Peyer's patch (tissue), 4 donors: ENCODE data around the gene RYR1. TPM values are rescaled to one million over a fixed set of nuclear protein-coding genes. Genes with fewer than 3 reads are reported as not detected.
"Not testable (repeated sequence)": the region's sequence is repeated elsewhere in the genome, so short reads cannot be mapped to it uniquely, and the experiment has no call there.

ENCODE experiments used
- DNase-seq, 3 donors: peaks; one replicate each; pipeline ENCODE4 v3.0.0-alpha.2; 2017 to 2019
- H3K27ac ChIP-seq, 4 donors: fragments of 200-600 bp; sonication (generic); one replicate each; pipeline ENCODE4 v1.5.1; 2016 to 2019
- H3K27me3 ChIP-seq, 2 donors: fragments of 200-600 bp; sonication (generic); one replicate each; pipeline ENCODE4 v1.5.1; 2019
- H3K36me3 ChIP-seq, 3 donors: fragments of 200-600 bp; sonication (generic); one replicate each; pipeline ENCODE4 v1.5.1; 2016 to 2019
- H3K4me1 ChIP-seq, 4 donors: fragments of 200-600 bp; sonication (generic); one replicate each; pipeline ENCODE4 v1.5.1; 2016 to 2019
- H3K4me3 ChIP-seq, 4 donors: fragments of 200-600 bp; sonication (generic); 1 replicate in 3 of 4; 2 replicates in 1 of 4; pipeline ENCODE4 v1.5.1; 2016 to 2019; ENCODE audit warnings: mild to moderate bottlenecking in 1 of 4
- H3K9me3 ChIP-seq, 4 donors: fragments of 200-600 bp; sonication (generic); one replicate each; pipeline ENCODE4 v1.5.1; 2016 to 2019; ENCODE audit warnings: mild to moderate bottlenecking in 1 of 4
- CTCF ChIP-seq, 6 experiments: fragments of 450-650 bp in 4 of 6; fragments of 200-600 bp in 2 of 6; sonication (generic) in 1 of 6; IDR thresholded peaks; one replicate each; pipeline ENCODE4 v1.5.1; 2017 to 2019; ENCODE audit warnings: antibody characterized with exemption in 6 of 6, mild to moderate bottlenecking in 3 of 6, moderate library complexity in 1 of 6
- POLR2A ChIP-seq, 2 donors: fragments of 450-650 bp; IDR thresholded peaks; one replicate each; pipeline ENCODE4 v1.5.1; 2017; ENCODE audit warnings: antibody characterized with exemption in 2 of 2, mild to moderate bottlenecking in 2 of 2, moderate library complexity in 2 of 2
- total RNA-seq, 4 donors: library from RNA; depleted of rRNA; stranded (reverse); fragments of >200 nt; gene quantifications; one replicate each; pipeline ENCODE4 v1.1.0, GENCODE V29; 2016

RYR1 gene
- total RNA-seq, 4 donors from 2014 or later: 0.35 to 4.6 (median 3.4) TPM

- H3K27ac ChIP-seq: no peak overlapping the region
- peak in 2 of 3 donors; percentile 57 to 64 for DNase-seq
- no peaks in the 10 kb centered on the region for H3K36me3 ChIP-seq
- TF ChIP-seq POLR2A (IDR thresholded peaks at IDR 0.05): no peak
- no peak for TF ChIP-seq CTCF (IDR thresholded peaks at IDR 0.05)
- peaks cover 0 to 4% (median 0%) of the 10 kb centered on the region in 4 donors for H3K4me1 ChIP-seq
- peak overlapping the region in 1 of 4 donors; percentile 17 for H3K4me3 ChIP-seq
- H3K27me3 ChIP-seq: no peaks in the 10 kb centered on the region
- H3K9me3 ChIP-seq: no peaks in the 10 kb centered on the region
Measured at GRCh38 chr19:38596057-38596981, 162.8 kb downstream of the RYR1 start.

- Histone ChIP-seq H3K4me3 (no peak overlapping the region), H3K27ac (no peak overlapping the region), H3K9me3 (no peaks in the 10 kb centered on the region), H3K4me1 (peaks cover 0 to 4% (median 0%) of the 10 kb centered on the region in 4 donors), H3K36me3 (no peaks in the 10 kb centered on the region), H3K27me3 (no peaks in the 10 kb centered on the region)
- no peak for TF ChIP-seq POLR2A (IDR thresholded peaks at IDR 0.05)
- no peak for TF ChIP-seq CTCF (IDR thresholded peaks at IDR 0.05)
- DNase-seq: no peak
Measured at GRCh38 chr19:38597075-38597474, 163.6 kb downstream of the RYR1 start.

- Histone ChIP-seq H3K4me1 (peaks cover 0 to 4% (median 0%) of the 10 kb centered on the region in 4 donors), H3K27ac (no peak overlapping the region), H3K27me3 (no peaks in the 10 kb centered on the region), H3K36me3 (no peaks in the 10 kb centered on the region), H3K4me3 (no peak overlapping the region), H3K9me3 (no peaks in the 10 kb centered on the region)
- no peak for TF ChIP-seq POLR2A (IDR thresholded peaks at IDR 0.05)
- TF ChIP-seq CTCF (IDR thresholded peaks at IDR 0.05): no peak
- no peak for DNase-seq
Measured at GRCh38 chr19:38599722-38600121, 166.2 kb downstream of the RYR1 start.

GRCh38 chr19:38602856-38603255 is 169.4 kb downstream of the RYR1 start:
- H3K27me3 ChIP-seq, H3K27ac ChIP-seq, H3K4me3 ChIP-seq, H3K36me3 ChIP-seq, H3K9me3 ChIP-seq, DNase-seq, H3K4me1 ChIP-seq: not testable (repeated sequence)

GRCh38 chr19:38606131-38606530 is 172.6 kb downstream of the RYR1 start:
- H3K4me1 ChIP-seq: no peaks in the 10 kb centered on the region
- no peak for TF ChIP-seq CTCF (IDR thresholded peaks at IDR 0.05)
- no peak for TF ChIP-seq POLR2A (IDR thresholded peaks at IDR 0.05)
- no peak overlapping the region for H3K27ac ChIP-seq
- H3K27me3 ChIP-seq: no peaks in the 10 kb centered on the region
- no peaks in the 10 kb centered on the region for H3K36me3 ChIP-seq
- H3K4me3 ChIP-seq: no peak overlapping the region
- H3K9me3 ChIP-seq: no peaks in the 10 kb centered on the region
- no peak for DNase-seq

- Histone ChIP-seq H3K9me3 (no peaks in the 10 kb centered on the region), H3K36me3 (no peaks in the 10 kb centered on the region), H3K27ac (no peak overlapping the region), H3K4me1 (peaks cover 0 to 13% (median 0%) of the 10 kb centered on the region in 4 donors), H3K27me3 (no peaks in the 10 kb centered on the region), H3K4me3 (no peak overlapping the region)
- no peak for DNase-seq
- TF ChIP-seq CTCF (IDR thresholded peaks at IDR 0.05): no peak
- TF ChIP-seq POLR2A (IDR thresholded peaks at IDR 0.05): no peak
Measured at GRCh38 chr19:38614289-38614688, 180.8 kb downstream of the RYR1 start.
